CD14-positive monocyte (primary cell): ENCODE data around the gene ETAA1. TPM values are rescaled to one million over a fixed set of nuclear protein-coding genes. Genes with fewer than 3 reads are reported as not detected.

Source experiments
- DNase-seq, 3 donors: peaks; one replicate each; pipeline ENCODE4 v3.0.0-alpha.2; 2011 to 2022
- H2AFZ ChIP-seq: 2 replicates; pipeline ENCODE4 v1.6.0; 2012; ENCODE audit warnings: mild to moderate bottlenecking, low read depth, low read length, inconsistent platforms; ENCODE audit not compliant: insufficient read depth, poor library complexity, severe bottlenecking
- H3K27ac ChIP-seq, 2 donors: 1 replicate in 1 of 2; 2 replicates in 1 of 2; pipeline ENCODE4 v1.5.1; 2012 to 2013; ENCODE audit warnings: low read length in 2 of 2, control low read depth in 1 of 2, inconsistent platforms in 1 of 2, low read depth in 1 of 2, mild to moderate bottlenecking in 1 of 2
- H3K27me3 ChIP-seq, 2 donors: one replicate each; pipeline versions ENCODE4 v1.6.0 to v1.6.1; 2011 to 2013; ENCODE audit warnings: low read length in 2 of 2; ENCODE audit not compliant: control insufficient read depth in 2 of 2, insufficient read depth in 2 of 2
- H3K36me3 ChIP-seq, 2 donors: replicated peaks in 1 of 2; 1 replicate in 1 of 2; 2 replicates in 1 of 2; pipeline versions ENCODE4 v1.5.1 to v1.6.1; 2012 to 2013; ENCODE audit warnings: low read length in 2 of 2, control low read depth in 1 of 2, inconsistent platforms in 1 of 2, mild to moderate bottlenecking in 1 of 2; ENCODE audit not compliant: insufficient read depth in 2 of 2, control insufficient read depth in 1 of 2
- H3K4me1 ChIP-seq, 2 donors: 1 replicate in 1 of 2; 2 replicates in 1 of 2; pipeline versions ENCODE4 v1.5.1 to v1.6.1; 2012 to 2013; ENCODE audit warnings: low read length in 2 of 2, control low read depth in 1 of 2, inconsistent platforms in 1 of 2, mild to moderate bottlenecking in 1 of 2, moderate library complexity in 1 of 2; ENCODE audit not compliant: insufficient read depth in 2 of 2, control insufficient read depth in 1 of 2
- H3K4me2 ChIP-seq: replicated peaks from 2 replicates; pipeline ENCODE3; 2012; ENCODE audit warnings: low read length, moderate library complexity, mild to moderate bottlenecking; ENCODE audit not compliant: poor library complexity, severe bottlenecking; ENCODE audit errors: extremely low read depth
- H3K4me3 ChIP-seq, 3 experiments: fragments of 200-600 bp in 1 of 3; sonication (generic) in 1 of 3; replicated peaks in 1 of 3; 1 replicate in 2 of 3; 2 replicates in 1 of 3; pipeline ENCODE4 v1.5.1; 2011 to 2013; ENCODE audit warnings: low read length in 3 of 3, mild to moderate bottlenecking in 3 of 3, control low read depth in 2 of 3, low read depth in 2 of 3, inconsistent platforms in 1 of 3, moderate library complexity in 1 of 3
- H3K79me2 ChIP-seq: 2 replicates; pipeline ENCODE4 v1.6.0; 2012; ENCODE audit warnings: mild to moderate bottlenecking, control low read depth, inconsistent platforms, low read length, moderate library complexity; ENCODE audit not compliant: insufficient read depth
- H3K9ac ChIP-seq: 2 replicates; pipeline ENCODE4 v1.6.0; 2017; ENCODE audit warnings: low read length, mild to moderate bottlenecking; ENCODE audit not compliant: insufficient read depth, poor library complexity, severe bottlenecking
- H3K9me3 ChIP-seq, 2 donors: replicated peaks in 1 of 2; 1 replicate in 1 of 2; 2 replicates in 1 of 2; pipeline versions ENCODE4 v1.5.1 to v1.6.1; 2012 to 2013; ENCODE audit warnings: low read length in 2 of 2, control low read depth in 1 of 2; ENCODE audit not compliant: control insufficient read depth in 1 of 2, insufficient read depth in 1 of 2
- H4K20me1 ChIP-seq: 2 replicates; pipeline ENCODE4 v1.6.0; 2012; ENCODE audit warnings: mild to moderate bottlenecking, low read length, control low read depth, moderate library complexity; ENCODE audit not compliant: insufficient read depth
- H3K27ac Mint-ChIP-seq, 7 donors: one replicate each; pipeline ENCODE4 v1.8.0; 2020; ENCODE audit warnings: mild to moderate bottlenecking in 7 of 7, mixed read lengths in 7 of 7, moderate library complexity in 6 of 7, inconsistent platforms in 2 of 7
- H3K27me3 Mint-ChIP-seq, 3 donors: one replicate each; pipeline ENCODE4 v1.8.0; 2021 to 2022; ENCODE audit warnings: low read depth in 3 of 3, mild to moderate bottlenecking in 3 of 3, mixed read lengths in 3 of 3, moderate library complexity in 3 of 3, inconsistent platforms in 1 of 3
- H3K36me3 Mint-ChIP-seq, 2 donors: one replicate each; pipeline ENCODE4 v1.8.0; 2020; ENCODE audit warnings: mixed read lengths in 2 of 2, inconsistent platforms in 1 of 2, mild to moderate bottlenecking in 1 of 2
- H3K4me1 Mint-ChIP-seq: one replicate; pipeline ENCODE4 v1.8.0; 2020; ENCODE audit warnings: mild to moderate bottlenecking, mixed read lengths
- H3K4me3 Mint-ChIP-seq, 2 donors: one replicate each; pipeline ENCODE4 v1.8.0; 2020; ENCODE audit warnings: mild to moderate bottlenecking in 2 of 2, mixed read lengths in 2 of 2, moderate library complexity in 1 of 2
- H3K9me3 Mint-ChIP-seq, 7 donors: one replicate each; pipeline ENCODE4 v1.8.0; 2020 to 2022; ENCODE audit warnings: mixed read lengths in 7 of 7, mild to moderate bottlenecking in 6 of 7, moderate library complexity in 6 of 7, inconsistent platforms in 2 of 7
- WGBS: methylation state at CpG from one replicate; pipeline ENCODE4 v1.1.5; 2013; ENCODE audit warnings: missing lambda C conversion rate; ENCODE audit not compliant: insufficient coverage; 5-methylcytosine and 5-hydroxymethylcytosine counted together
- intact Hi-C, 2 donors: fragments of 100-400 bp; cut with micrococcal nuclease; formaldehyde crosslinking; loops; one replicate each; pipeline versions ENCODE4 v1.15.0 to v1.15.1; 2023
- polyA plus RNA-seq, 3 donors: library from polyadenylated mRNA; depleted of rRNA in 1 of 3; unstranded in 2 of 3; stranded (reverse) in 1 of 3; fragments of 300-500 nt in 2 of 3; fragments of >200 nt in 1 of 3; fragmentation: Illumina TruSeq in 2 of 3; gene quantifications; 1 replicate in 2 of 3; 2 replicates in 1 of 3; pipeline ENCODE4 v1.2.3, GENCODE V29; 2012 to 2021
- TF ChIP-seq, protein P1 (sequence below): fragments of 200-600 bp; IDR thresholded peaks from one replicate; pipeline ENCODE4 v1.8.0; 2022; ENCODE audit warnings: antibody characterized with exemption, mild to moderate bottlenecking

The ETAA1 gene
- polyA plus RNA-seq, 3 donors = 0.78 to 2.8 (median 1.7) TPM

DNA sequence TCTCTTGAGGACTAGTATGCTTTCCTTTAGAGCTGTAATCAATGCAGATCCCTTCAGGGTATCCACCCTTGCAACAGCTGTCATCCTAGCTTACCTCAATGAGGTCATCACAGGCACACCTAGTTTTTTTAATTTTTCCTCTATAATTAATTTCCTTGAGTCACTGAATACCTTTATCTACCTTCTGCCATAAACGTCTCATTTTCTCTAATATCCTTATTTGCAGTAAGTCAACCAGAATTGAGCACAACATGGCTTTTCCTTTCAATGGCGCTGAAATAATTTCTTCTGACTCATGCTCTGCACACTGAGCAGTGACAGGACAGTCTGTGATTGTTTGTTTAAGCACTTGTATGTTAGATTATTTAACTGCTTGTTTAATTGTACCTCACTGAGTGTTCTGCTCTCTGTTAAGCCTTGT is 49.4 kb downstream of the ETAA1 start:
- no peak overlapping the region for H3K27ac ChIP-seq
- H4K20me1 ChIP-seq = no peaks in the 10 kb centered on the region
- no peak overlapping the region for H3K4me3 Mint-ChIP-seq
- no peak overlapping the region for H2AFZ ChIP-seq
- no peaks in the 10 kb centered on the region for H3K79me2 ChIP-seq
- no peaks in the 10 kb centered on the region for H3K27me3 ChIP-seq
- no peak for DNase-seq
- H3K36me3 Mint-ChIP-seq = no peaks in the 10 kb centered on the region
- no peaks in the 10 kb centered on the region for H3K9me3 ChIP-seq
- H3K27me3 Mint-ChIP-seq = no peaks in the 10 kb centered on the region
- intact Hi-C loops = no loop called here
- no CpG with 5 or more reads among the region's 2 CpGs for WGBS
- H3K9me3 Mint-ChIP-seq = peaks cover 0 to 4% (median 0%) of the 10 kb centered on the region in 7 donors
- TF ChIP-seq, protein P1, sequence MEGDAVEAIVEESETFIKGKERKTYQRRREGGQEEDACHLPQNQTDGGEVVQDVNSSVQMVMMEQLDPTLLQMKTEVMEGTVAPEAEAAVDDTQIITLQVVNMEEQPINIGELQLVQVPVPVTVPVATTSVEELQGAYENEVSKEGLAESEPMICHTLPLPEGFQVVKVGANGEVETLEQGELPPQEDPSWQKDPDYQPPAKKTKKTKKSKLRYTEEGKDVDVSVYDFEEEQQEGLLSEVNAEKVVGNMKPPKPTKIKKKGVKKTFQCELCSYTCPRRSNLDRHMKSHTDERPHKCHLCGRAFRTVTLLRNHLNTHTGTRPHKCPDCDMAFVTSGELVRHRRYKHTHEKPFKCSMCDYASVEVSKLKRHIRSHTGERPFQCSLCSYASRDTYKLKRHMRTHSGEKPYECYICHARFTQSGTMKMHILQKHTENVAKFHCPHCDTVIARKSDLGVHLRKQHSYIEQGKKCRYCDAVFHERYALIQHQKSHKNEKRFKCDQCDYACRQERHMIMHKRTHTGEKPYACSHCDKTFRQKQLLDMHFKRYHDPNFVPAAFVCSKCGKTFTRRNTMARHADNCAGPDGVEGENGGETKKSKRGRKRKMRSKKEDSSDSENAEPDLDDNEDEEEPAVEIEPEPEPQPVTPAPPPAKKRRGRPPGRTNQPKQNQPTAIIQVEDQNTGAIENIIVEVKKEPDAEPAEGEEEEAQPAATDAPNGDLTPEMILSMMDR = no peak
- H3K27ac Mint-ChIP-seq = no peak overlapping the region
- H3K4me1 ChIP-seq = no peaks in the 10 kb centered on the region
- no peak overlapping the region for H3K4me2 ChIP-seq
- H3K36me3 ChIP-seq = no peaks in the 10 kb centered on the region
- H3K4me1 Mint-ChIP-seq = no peaks in the 10 kb centered on the region
- no peak overlapping the region for H3K4me3 ChIP-seq
- H3K9ac ChIP-seq = no peak overlapping the region

DNA sequence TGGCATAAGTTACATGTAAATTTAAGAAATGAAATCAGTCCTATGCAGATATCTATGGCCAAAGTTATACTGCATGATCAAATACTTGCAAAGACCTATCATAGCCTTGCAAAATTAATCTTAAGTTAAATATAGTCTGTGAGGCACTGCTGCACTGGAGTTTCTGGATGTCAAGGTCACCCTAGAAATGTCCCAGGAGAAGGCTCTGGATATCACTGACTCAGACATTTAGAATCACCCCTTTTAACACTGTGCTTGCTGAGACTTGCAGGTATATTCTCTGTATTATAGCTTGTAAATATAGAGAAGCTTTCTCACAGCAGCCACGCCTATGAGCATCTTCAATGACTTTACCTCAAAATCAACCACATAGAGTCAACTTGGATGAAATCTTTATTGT is 51.5 kb downstream of the ETAA1 start:
- no peak overlapping the region for H3K4me3 ChIP-seq
- Mint-ChIP-seq H3K36me3 (no peaks in the 10 kb centered on the region), H3K4me1 (no peaks in the 10 kb centered on the region), H3K4me3 (no peak overlapping the region), H3K27ac (no peak overlapping the region), H3K9me3 (peaks cover 0 to 9% (median 4%) of the 10 kb centered on the region in 7 donors), H3K27me3 (no peaks in the 10 kb centered on the region)
- no peaks in the 10 kb centered on the region for H3K9me3 ChIP-seq
- TF ChIP-seq, protein P1 = no peak
- H2AFZ ChIP-seq = no peak overlapping the region
- H3K79me2 ChIP-seq = no peaks in the 10 kb centered on the region
- intact Hi-C loops = no loop called here
- H4K20me1 ChIP-seq = no peaks in the 10 kb centered on the region
- H3K27me3 ChIP-seq = no peaks in the 10 kb centered on the region
- H3K36me3 ChIP-seq = no peaks in the 10 kb centered on the region
- H3K9ac ChIP-seq = no peak overlapping the region
- H3K4me1 ChIP-seq = no peaks in the 10 kb centered on the region
- H3K4me2 ChIP-seq = no peak overlapping the region
- WGBS = no CpG with 5 or more reads among the region's 1 CpG
- DNase-seq = no peak
- no peak overlapping the region for H3K27ac ChIP-seq
